Measurements from ENCODE around the gene UTF1.

Gene UTF1

DNA sequence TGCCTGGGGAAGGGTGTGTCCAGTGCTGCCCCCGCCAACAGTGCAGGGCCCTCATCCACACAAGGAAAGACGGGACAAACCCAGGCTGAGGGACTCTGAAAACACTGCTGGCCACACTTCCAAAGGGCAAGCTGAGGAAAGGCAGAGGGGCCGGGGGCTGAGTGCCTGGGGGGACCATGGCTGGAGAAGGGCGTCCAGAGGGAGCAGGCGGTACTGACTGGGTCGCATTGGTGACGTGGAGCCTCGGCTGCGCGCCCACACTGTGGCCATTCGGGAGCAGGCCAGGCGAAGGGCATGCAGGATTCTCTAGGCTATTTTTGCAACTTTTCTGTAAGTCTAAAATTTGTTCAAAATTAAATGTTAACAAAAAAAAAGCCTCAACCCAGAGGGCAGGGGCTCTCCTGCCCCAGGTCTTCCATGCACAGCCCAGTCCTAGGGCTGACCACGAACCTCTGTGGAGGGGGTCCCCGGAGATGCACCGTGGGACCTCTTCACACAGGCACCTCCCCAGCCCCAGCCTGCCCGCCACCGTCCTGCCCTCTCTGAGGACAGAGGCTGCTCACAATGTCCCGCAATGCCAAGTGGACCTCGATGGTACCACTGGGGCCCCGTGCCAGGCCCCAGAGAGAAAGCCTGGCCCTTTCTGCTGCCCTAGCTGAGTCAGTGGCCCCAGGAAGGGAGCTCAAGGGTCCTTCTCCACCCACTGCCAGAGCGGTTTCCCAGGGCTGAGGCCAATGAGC is 36.2 kb downstream of the UTF1 start:
- no peaks in the 10 kb centered on the region for H3K9me3 ChIP-seq (ENCODE audit: control insufficient read depth in 1 of 2, low read length in 2 of 2)
- H3K9ac ChIP-seq (ENCODE audit: low read depth in 1 of 2, low read length in 2 of 2), result no peak overlapping the region
- H3K4me3 ChIP-seq (ENCODE audit: low read depth in 1 of 2, low read length in 2 of 2), result no peak overlapping the region

DNA sequence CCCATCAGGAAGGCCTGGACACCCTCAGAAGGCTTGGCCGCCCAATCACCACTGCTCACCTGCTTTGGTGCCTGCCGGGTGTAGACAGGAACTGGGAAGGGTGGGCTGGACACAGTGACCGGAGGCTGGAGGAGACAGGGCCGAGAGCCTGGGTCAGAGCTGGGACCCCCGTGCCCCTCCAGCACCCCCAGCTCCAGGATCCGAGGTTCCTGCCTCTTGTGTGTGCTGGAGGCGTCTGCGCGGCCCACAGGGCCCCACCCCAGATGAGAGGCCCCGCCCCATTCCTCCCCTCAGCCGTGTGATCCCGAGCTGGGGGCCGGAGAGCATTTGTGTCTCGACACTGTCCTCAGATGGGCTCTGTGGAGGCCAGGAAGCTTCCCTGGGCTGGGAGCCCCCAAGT is 37.3 kb downstream of the UTF1 start:
- Histone ChIP-seq H3K9ac (ENCODE audit: low read depth in 1 of 2, low read length in 2 of 2) (no peak overlapping the region), H3K36me3 (ENCODE audit: control insufficient read depth in 1 of 2, insufficient read depth in 2 of 2, low read length in 2 of 2) (peaks cover 3 to 5% of the 10 kb centered on the region in 2 donors), H3K27me3 (ENCODE audit: control insufficient read depth in 1 of 2, insufficient read depth in 2 of 2, low read length in 2 of 2) (peaks cover 0 to 5% of the 10 kb centered on the region in 2 donors), H3K27ac (ENCODE audit: low read depth, low read length) (no peak overlapping the region), H3K4me3 (ENCODE audit: low read depth in 1 of 2, low read length in 2 of 2) (no peak overlapping the region), H3K4me1 (ENCODE audit: control insufficient read depth in 1 of 2, insufficient read depth in 2 of 2, low read length in 2 of 2) (peaks cover 15 to 24% of the 10 kb centered on the region in 2 donors), H3K9me3 (ENCODE audit: control insufficient read depth in 1 of 2, low read length in 2 of 2) (no peaks in the 10 kb centered on the region)

More for the DNA sequence above, 36.2 kb downstream of the UTF1 start:
- Histone ChIP-seq H3K27ac (ENCODE audit: low read depth, low read length) (no peak overlapping the region), H3K4me1 (ENCODE audit: control insufficient read depth in 1 of 2, insufficient read depth in 2 of 2, low read length in 2 of 2) (peaks cover 17 to 28% of the 10 kb centered on the region in 2 donors), H3K27me3 (ENCODE audit: control insufficient read depth in 1 of 2, insufficient read depth in 2 of 2, low read length in 2 of 2) (peaks cover 0 to 5% of the 10 kb centered on the region in 2 donors), H3K36me3 (ENCODE audit: control insufficient read depth in 1 of 2, insufficient read depth in 2 of 2, low read length in 2 of 2) (peaks cover 3 to 5% of the 10 kb centered on the region in 2 donors)

DNA sequence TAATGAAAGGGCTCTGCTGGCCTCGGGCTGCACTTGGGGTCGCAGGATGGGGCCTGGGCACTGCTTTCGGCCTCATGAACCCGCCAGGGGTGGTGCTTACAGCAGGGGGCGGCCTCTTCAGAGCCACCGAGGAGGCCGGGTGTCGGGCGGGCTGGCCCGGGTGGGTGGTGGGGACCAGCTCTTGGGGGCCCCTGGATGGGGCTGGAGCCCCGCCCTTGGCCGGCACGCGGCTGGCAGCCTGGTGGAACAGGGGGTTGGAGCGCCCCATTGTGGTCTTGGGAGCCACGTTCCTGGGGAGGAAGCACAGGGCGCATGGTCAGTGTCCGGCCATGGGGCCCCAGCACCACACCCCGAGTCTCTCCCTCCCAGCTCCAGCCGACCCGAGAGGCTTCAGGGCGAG is 37.8 kb downstream of the UTF1 start:
- H3K4me3 ChIP-seq (ENCODE audit: low read depth in 1 of 2, low read length in 2 of 2), result no peak overlapping the region
- H3K9ac ChIP-seq (ENCODE audit: low read depth in 1 of 2, low read length in 2 of 2), result no peak overlapping the region
- no peak overlapping the region for H3K27ac ChIP-seq (ENCODE audit: low read depth, low read length)
- peaks cover 9 to 19% of the 10 kb centered on the region in 2 donors for H3K4me1 ChIP-seq (ENCODE audit: control insufficient read depth in 1 of 2, insufficient read depth in 2 of 2, low read length in 2 of 2)
- no peaks in the 10 kb centered on the region for H3K9me3 ChIP-seq (ENCODE audit: control insufficient read depth in 1 of 2, low read length in 2 of 2)
- peaks cover 0 to 3% of the 10 kb centered on the region in 2 donors for H3K27me3 ChIP-seq (ENCODE audit: control insufficient read depth in 1 of 2, insufficient read depth in 2 of 2, low read length in 2 of 2)
- peaks cover 3 to 5% of the 10 kb centered on the region in 2 donors for H3K36me3 ChIP-seq (ENCODE audit: control insufficient read depth in 1 of 2, insufficient read depth in 2 of 2, low read length in 2 of 2)

DNA sequence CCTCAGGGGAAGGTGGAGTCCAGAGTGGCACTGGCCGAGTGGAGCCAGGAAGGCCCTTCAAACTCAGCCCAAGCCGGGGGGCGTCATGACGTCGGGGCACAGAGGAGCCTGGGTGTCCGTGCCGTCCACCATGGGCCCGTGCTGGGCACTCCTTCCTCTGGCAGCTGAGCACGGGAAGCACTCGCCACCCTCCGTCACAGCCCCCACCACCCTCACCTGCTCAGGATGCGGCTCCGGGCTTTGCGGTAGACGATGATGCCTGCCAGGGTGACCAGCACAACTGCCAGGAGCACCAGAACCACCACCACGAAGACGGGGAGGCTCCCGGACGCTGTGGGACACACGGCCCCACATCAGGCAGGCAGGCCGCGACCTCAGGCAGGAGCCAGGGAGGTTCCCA is 38.5 kb downstream of the UTF1 start:
- Histone ChIP-seq H3K4me3 (ENCODE audit: low read depth in 1 of 2, low read length in 2 of 2) (no peak overlapping the region), H3K9me3 (ENCODE audit: control insufficient read depth in 1 of 2, low read length in 2 of 2) (no peaks in the 10 kb centered on the region), H3K27ac (ENCODE audit: low read depth, low read length) (no peak overlapping the region), H3K4me1 (ENCODE audit: control insufficient read depth in 1 of 2, insufficient read depth in 2 of 2, low read length in 2 of 2) (peaks cover 4 to 16% of the 10 kb centered on the region in 2 donors), H3K36me3 (ENCODE audit: control insufficient read depth in 1 of 2, insufficient read depth in 2 of 2, low read length in 2 of 2) (peaks cover 3 to 5% of the 10 kb centered on the region in 2 donors), H3K27me3 (ENCODE audit: control insufficient read depth in 1 of 2, insufficient read depth in 2 of 2, low read length in 2 of 2) (no peaks in the 10 kb centered on the region), H3K9ac (ENCODE audit: low read depth in 1 of 2, low read length in 2 of 2) (no peak overlapping the region)

DNA sequence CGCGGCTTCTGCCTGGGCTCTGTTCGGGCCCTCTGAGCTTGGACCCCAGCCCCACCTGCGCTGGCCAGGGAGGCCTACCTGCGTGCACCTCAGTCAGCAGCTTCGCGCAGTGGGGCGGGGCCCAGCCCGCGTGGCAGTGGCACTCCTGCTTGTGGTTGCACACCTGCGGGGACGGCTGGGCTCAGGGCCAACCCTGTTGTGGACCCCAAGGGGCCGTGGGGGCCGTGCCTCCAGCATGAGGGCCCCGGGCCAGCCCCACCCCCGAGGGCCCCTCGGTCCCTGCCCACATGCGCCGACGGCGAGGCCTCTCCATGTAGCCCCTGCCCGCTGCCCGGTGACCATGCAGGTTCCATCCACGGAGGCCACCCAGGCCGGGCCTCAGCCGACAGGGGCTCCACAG is 39.4 kb downstream of the UTF1 start:
- peaks cover 1 to 15% of the 10 kb centered on the region in 2 donors for H3K4me1 ChIP-seq (ENCODE audit: control insufficient read depth in 1 of 2, insufficient read depth in 2 of 2, low read length in 2 of 2)
- H3K4me3 ChIP-seq (ENCODE audit: low read depth in 1 of 2, low read length in 2 of 2), result no peak overlapping the region
- H3K9me3 ChIP-seq (ENCODE audit: control insufficient read depth in 1 of 2, low read length in 2 of 2), result no peaks in the 10 kb centered on the region
- no peak overlapping the region for H3K9ac ChIP-seq (ENCODE audit: low read depth in 1 of 2, low read length in 2 of 2)
- no peak overlapping the region for H3K27ac ChIP-seq (ENCODE audit: low read depth, low read length)
- H3K27me3 ChIP-seq (ENCODE audit: control insufficient read depth in 1 of 2, insufficient read depth in 2 of 2, low read length in 2 of 2), result no peaks in the 10 kb centered on the region
- H3K36me3 ChIP-seq (ENCODE audit: control insufficient read depth in 1 of 2, insufficient read depth in 2 of 2, low read length in 2 of 2), result peaks cover 3 to 5% of the 10 kb centered on the region in 2 donors

DNA sequence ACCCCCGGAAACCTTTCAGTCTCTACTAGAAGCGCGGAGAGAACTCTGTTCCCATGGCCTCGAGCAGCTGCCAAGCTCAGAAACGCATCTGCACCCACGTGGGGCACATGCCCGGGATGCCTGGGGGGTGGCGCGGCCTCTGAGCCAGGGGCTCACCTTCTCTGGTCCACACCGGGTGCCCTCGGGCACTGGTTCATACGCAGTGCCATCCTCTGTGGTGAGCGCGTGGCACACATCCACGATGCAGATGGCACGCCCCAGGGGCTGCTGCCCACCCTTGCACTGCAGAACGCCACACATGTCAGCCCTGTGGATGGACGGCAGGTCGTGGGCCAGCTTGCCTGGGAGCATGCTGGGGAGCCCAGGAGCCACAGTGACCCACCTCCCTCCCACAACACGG is 40.2 kb downstream of the UTF1 start:
- Histone ChIP-seq H3K4me3 (ENCODE audit: low read depth in 1 of 2, low read length in 2 of 2) (no peak overlapping the region), H3K9me3 (ENCODE audit: control insufficient read depth in 1 of 2, low read length in 2 of 2) (no peaks in the 10 kb centered on the region), H3K36me3 (ENCODE audit: control insufficient read depth in 1 of 2, insufficient read depth in 2 of 2, low read length in 2 of 2) (peaks cover 3 to 5% of the 10 kb centered on the region in 2 donors), H3K4me1 (ENCODE audit: control insufficient read depth in 1 of 2, insufficient read depth in 2 of 2, low read length in 2 of 2) (peaks cover 0 to 14% of the 10 kb centered on the region in 2 donors), H3K9ac (ENCODE audit: low read depth in 1 of 2, low read length in 2 of 2) (no peak overlapping the region), H3K27me3 (ENCODE audit: control insufficient read depth in 1 of 2, insufficient read depth in 2 of 2, low read length in 2 of 2) (peaks cover 4 to 8% of the 10 kb centered on the region in 2 donors), H3K27ac (ENCODE audit: low read depth, low read length) (no peak overlapping the region)

DNA sequence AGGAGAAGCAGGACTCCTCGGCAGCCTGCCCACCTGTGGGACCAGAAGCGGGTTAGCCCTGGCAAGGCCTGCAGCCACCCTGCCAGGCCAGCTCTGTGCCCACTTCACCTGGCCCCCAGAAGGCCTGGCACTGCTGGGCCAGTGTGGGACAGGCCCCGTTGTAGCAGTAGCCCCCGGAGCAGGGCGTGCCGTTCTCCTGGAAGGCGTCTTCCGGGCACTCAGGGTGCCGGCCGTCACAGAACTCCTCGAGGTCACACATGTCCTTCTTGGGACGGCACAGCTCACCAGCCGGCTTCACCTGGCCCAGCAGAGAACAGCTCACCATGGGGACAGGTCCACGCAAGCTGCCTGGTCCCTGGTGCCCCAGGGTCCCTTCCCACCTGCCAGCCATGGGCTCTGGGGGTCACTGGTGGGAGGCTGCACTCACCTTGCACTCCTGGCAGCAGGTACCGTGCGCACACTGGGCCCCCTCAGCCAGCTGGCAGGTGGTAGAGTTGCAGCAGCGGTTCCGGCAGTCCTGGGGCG is 40.8 kb downstream of the UTF1 start:
- Histone ChIP-seq H3K9ac (ENCODE audit: low read depth in 1 of 2, low read length in 2 of 2) (no peak overlapping the region), H3K27ac (ENCODE audit: low read depth, low read length) (no peak overlapping the region), H3K36me3 (ENCODE audit: control insufficient read depth in 1 of 2, insufficient read depth in 2 of 2, low read length in 2 of 2) (peaks cover 3 to 5% of the 10 kb centered on the region in 2 donors), H3K9me3 (ENCODE audit: control insufficient read depth in 1 of 2, low read length in 2 of 2) (no peaks in the 10 kb centered on the region), H3K4me1 (ENCODE audit: control insufficient read depth in 1 of 2, insufficient read depth in 2 of 2, low read length in 2 of 2) (peaks cover 0 to 10% of the 10 kb centered on the region in 2 donors), H3K4me3 (ENCODE audit: low read depth in 1 of 2, low read length in 2 of 2) (no peak overlapping the region), H3K27me3 (ENCODE audit: control insufficient read depth in 1 of 2, insufficient read depth in 2 of 2, low read length in 2 of 2) (peaks cover 4 to 14% of the 10 kb centered on the region in 2 donors)

DNA sequence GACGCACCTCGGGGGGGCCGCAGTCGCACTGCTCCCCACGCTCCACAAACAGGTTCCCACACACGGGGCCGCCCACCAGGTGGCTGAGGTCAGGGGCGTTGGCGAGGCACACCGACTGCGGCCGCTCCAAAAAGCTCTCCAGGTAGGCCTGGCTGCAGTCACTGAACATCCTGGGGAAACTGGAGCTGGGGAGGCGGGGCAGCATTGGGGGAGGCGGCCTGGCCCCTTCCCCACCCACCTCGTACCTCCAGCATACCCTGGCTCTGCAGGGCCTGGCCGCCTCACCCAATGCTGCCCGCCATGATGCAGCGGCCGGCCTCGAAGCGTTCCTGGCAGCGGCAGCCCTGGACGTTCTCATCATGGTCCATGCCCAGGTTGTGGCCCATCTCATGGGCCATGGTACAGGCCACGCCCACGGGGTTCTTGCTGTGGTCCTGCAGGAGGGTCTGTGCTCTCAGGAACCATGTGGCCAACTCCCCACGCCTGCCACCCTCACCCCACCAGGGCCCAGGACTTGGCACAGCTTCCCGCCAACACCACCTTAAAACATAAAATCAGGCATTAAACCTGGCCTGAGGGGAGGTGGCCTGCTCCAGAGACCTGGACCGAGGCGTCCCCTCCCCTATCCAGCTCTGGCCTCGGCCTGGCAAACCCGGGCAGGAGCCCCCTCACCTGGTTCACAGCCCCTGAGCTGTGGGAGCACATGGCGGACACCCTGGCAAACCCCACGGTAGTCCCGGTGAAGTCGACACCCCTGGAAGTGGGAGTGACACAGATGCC is 41.7 kb downstream of the UTF1 start:
- no peaks in the 10 kb centered on the region for H3K9me3 ChIP-seq (ENCODE audit: control insufficient read depth in 1 of 2, low read length in 2 of 2)

DNA sequence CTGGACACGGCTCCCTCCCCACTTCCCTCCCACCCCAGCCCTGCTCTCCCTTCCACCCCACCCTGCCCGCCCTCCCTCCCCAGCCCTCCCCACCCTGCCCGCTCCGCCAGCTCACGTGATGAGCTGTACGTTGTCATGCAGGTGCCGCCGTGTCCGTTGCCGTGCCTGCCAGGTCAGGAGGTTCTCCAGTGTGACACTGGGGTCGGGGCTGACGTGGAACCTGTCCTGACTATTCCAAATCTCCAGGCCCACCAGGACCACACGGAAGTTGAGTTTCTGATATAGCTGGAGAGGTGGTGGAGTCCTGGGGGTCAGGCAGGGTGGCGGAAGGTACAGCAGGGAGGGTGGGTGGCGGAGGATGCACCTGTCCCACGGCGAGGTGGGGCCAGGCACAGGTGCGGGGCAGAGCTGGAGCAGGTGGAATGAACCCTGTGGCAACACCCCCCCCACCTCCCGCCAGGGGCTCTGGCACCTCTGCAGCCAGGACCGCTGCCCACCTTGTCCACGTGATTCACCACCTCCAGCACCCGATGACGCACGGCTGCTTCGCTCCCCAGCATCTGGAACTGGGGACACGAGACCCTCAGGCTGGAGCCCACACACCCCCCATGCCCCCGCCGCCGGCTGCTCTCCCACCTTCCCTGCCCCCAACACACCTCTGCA is 42.4 kb downstream of the UTF1 start:
- peaks cover 0 to 20% of the 10 kb centered on the region in 2 donors for H3K4me1 ChIP-seq (ENCODE audit: control insufficient read depth in 1 of 2, insufficient read depth in 2 of 2, low read length in 2 of 2)
- no peak overlapping the region for H3K27ac ChIP-seq (ENCODE audit: low read depth, low read length)
- no peaks in the 10 kb centered on the region for H3K9me3 ChIP-seq (ENCODE audit: control insufficient read depth in 1 of 2, low read length in 2 of 2)
- no peak overlapping the region for H3K4me3 ChIP-seq (ENCODE audit: low read depth in 1 of 2, low read length in 2 of 2)
- H3K27me3 ChIP-seq (ENCODE audit: control insufficient read depth in 1 of 2, insufficient read depth in 2 of 2, low read length in 2 of 2), result peaks cover 13 to 22% of the 10 kb centered on the region in 2 donors
- H3K36me3 ChIP-seq (ENCODE audit: control insufficient read depth in 1 of 2, insufficient read depth in 2 of 2, low read length in 2 of 2), result peaks cover 3 to 5% of the 10 kb centered on the region in 2 donors
- H3K9ac ChIP-seq (ENCODE audit: low read depth in 1 of 2, low read length in 2 of 2), result no peak overlapping the region

More for the DNA sequence above, 41.7 kb downstream of the UTF1 start:
- H3K4me1 ChIP-seq (ENCODE audit: control insufficient read depth in 1 of 2, insufficient read depth in 2 of 2, low read length in 2 of 2), result peaks cover 0 to 15% of the 10 kb centered on the region in 2 donors
- H3K4me3 ChIP-seq (ENCODE audit: low read depth in 1 of 2, low read length in 2 of 2), result no peak overlapping the region
- no peak overlapping the region for H3K9ac ChIP-seq (ENCODE audit: low read depth in 1 of 2, low read length in 2 of 2)
- H3K27me3 ChIP-seq (ENCODE audit: control insufficient read depth in 1 of 2, insufficient read depth in 2 of 2, low read length in 2 of 2), result peaks cover 13 to 22% of the 10 kb centered on the region in 2 donors
- H3K27ac ChIP-seq (ENCODE audit: low read depth, low read length), result no peak overlapping the region
- H3K36me3 ChIP-seq (ENCODE audit: control insufficient read depth in 1 of 2, insufficient read depth in 2 of 2, low read length in 2 of 2), result peaks cover 3 to 5% of the 10 kb centered on the region in 2 donors
